GM12878 (cell line): ENCODE results near the gene NPLOC4. TPM values are rescaled to one million over a fixed set of nuclear protein-coding genes. Genes with fewer than 3 reads are reported as not detected.
A peak's percentile ranks its signal among the peaks of the same experiment; 100 is the strongest.

Experiments used
- ATAC-seq: fragments of 200-7000 bp; cut with Tn5 transposase; 3 replicates; pipeline ENCODE4 v1.9.1; 2020; ENCODE audit warnings: mild to moderate bottlenecking, moderate library complexity
- BruUV-seq: library from RNA; stranded (reverse); fragments of 400-500 nt; replicated peaks from 2 replicates; lab custom pipeline; 2021; lab: Mats Ljungman, UMichigan
- CTCF ChIA-PET: fragments of 300-600 bp; sonication (Branson Sonifier 250); formaldehyde crosslinking; extraction: SDS; loops from one replicate; lab custom pipeline; 2021; ENCODE audit warnings: inconsistent platforms; lab: Yijun Ruan, JAX
- POLR2A ChIA-PET: fragments of 350-600 bp; formaldehyde crosslinking; extraction: SDS; loops from one replicate; lab custom pipeline; 2021; ENCODE audit warnings: inconsistent platforms; lab: Charles Lee
- RAD21 ChIA-PET: fragments of 300-600 bp; sonication (Branson Sonifier 250); formaldehyde crosslinking; loops from one replicate; lab custom pipeline; 2023; ENCODE audit warnings: antibody characterized with exemption; ENCODE audit not compliant: unreplicated experiment; lab: Charles Lee
- SMC1A ChIA-PET: fragments of 300-600 bp; sonication (Branson Sonifier 250); formaldehyde crosslinking; loops from one replicate; lab custom pipeline; 2023; ENCODE audit not compliant: unreplicated experiment, uncharacterized antibody; lab: Charles Lee
- DNase-seq: peaks from one replicate; pipeline ENCODE4 v3.0.0-alpha.2; 2011; ENCODE audit warnings: low read depth, low spot score
- FAIRE-seq: peaks from 3 replicates; lab custom pipeline; 2011; peaks lifted over from hg19 to GRCh38; lab: Jason Lieb, UNC
- H2AFZ ChIP-seq: 2 replicates; pipeline ENCODE4 v1.6.0; 2011; ENCODE audit warnings: low read depth, low read length, control low read depth; ENCODE audit not compliant: control insufficient read depth
- H3K27ac ChIP-seq: 2 replicates; pipeline ENCODE4 v1.5.1; 2011; ENCODE audit warnings: control low read depth; ENCODE audit not compliant: control insufficient read depth, insufficient read depth
- H3K27me3 ChIP-seq, 2 experiments: replicated peaks in 1 of 2; 2 replicates each; pipeline versions ENCODE4 v1.6.0 to v1.6.1; 2011; ENCODE audit warnings: low read length in 1 of 2; ENCODE audit not compliant: control insufficient read depth in 2 of 2, insufficient read depth in 2 of 2
- H3K36me3 ChIP-seq, 2 experiments: 2 replicates each; pipeline ENCODE4 v1.5.1; 2011; ENCODE audit warnings: low read length in 1 of 2; ENCODE audit not compliant: control insufficient read depth in 2 of 2, insufficient read depth in 2 of 2
- H3K4me1 ChIP-seq: 2 replicates; pipeline ENCODE4 v1.6.1; 2011; ENCODE audit warnings: mild to moderate bottlenecking, low read length, moderate library complexity, mixed read lengths; ENCODE audit not compliant: control insufficient read depth, insufficient read depth
- H3K4me2 ChIP-seq: 2 replicates; pipeline ENCODE4 v1.6.0; 2011; ENCODE audit warnings: control low read depth; ENCODE audit not compliant: control insufficient read depth, insufficient read depth
- H3K4me3 ChIP-seq: fragments of 200-600 bp; sonication (generic); 2 replicates; pipeline ENCODE4 v1.5.1; 2016
- H3K79me2 ChIP-seq: 2 replicates; pipeline ENCODE4 v1.6.0; 2011; ENCODE audit warnings: low read length; ENCODE audit not compliant: control insufficient read depth, insufficient read depth
- H3K9ac ChIP-seq: 2 replicates; pipeline ENCODE4 v1.8.0; 2011; ENCODE audit warnings: low read length, control low read depth, mixed read lengths; ENCODE audit not compliant: control insufficient read depth, insufficient read depth
- H3K9me3 ChIP-seq: replicated peaks from 3 replicates; pipeline ENCODE4 v1.5.1; 2011; ENCODE audit warnings: mild to moderate bottlenecking, low read length; ENCODE audit not compliant: control insufficient read depth, insufficient read depth
- H4K20me1 ChIP-seq: 2 replicates; pipeline ENCODE4 v1.6.0; 2011; ENCODE audit not compliant: control insufficient read depth, insufficient read depth
- CHD4 ChIP-seq: fragments of 200-600 bp; sonication (generic); IDR thresholded peaks from 2 replicates; pipeline ENCODE4 v1.6.1; 2016; ENCODE audit warnings: mild to moderate bottlenecking
- EGR1 ChIP-seq, 2 experiments: IDR thresholded peaks; 1 replicate in 1 of 2; 2 replicates in 1 of 2; pipeline ENCODE4 v1.6.1; 2011 to 2012; ENCODE audit warnings: low read depth in 2 of 2, low read length in 2 of 2, borderline replicate concordance in 1 of 2, mild to moderate bottlenecking in 1 of 2, moderate library complexity in 1 of 2
- HCFC1 ChIP-seq: fragments of 150-350 bp; IDR thresholded peaks from 2 replicates; pipeline ENCODE4 v1.6.1; 2014; ENCODE audit warnings: low read length
- NR2F1 ChIP-seq: fragments of 450-650 bp; conservative IDR thresholded peaks from 2 replicates; pipeline ENCODE4 v1.6.1; 2017; ENCODE audit warnings: mild to moderate bottlenecking
- RUNX3 ChIP-seq: IDR thresholded peaks from 2 replicates; pipeline ENCODE4 v1.6.1; 2012; ENCODE audit warnings: low read length, inconsistent platforms
- SMAD5 ChIP-seq: IDR thresholded peaks from 2 replicates; pipeline ENCODE4 v1.6.1; 2016; ENCODE audit warnings: antibody characterized with exemption, low read depth
- SRF ChIP-seq, 2 experiments: IDR thresholded peaks; 2 replicates each; pipeline ENCODE4 v1.6.1; 2011; ENCODE audit warnings: low read depth in 2 of 2, low read length in 2 of 2, mild to moderate bottlenecking in 1 of 2, moderate library complexity in 1 of 2
- TCF3 ChIP-seq: IDR thresholded peaks from 2 replicates; pipeline ENCODE4 v1.6.1; 2012; ENCODE audit warnings: low read depth, mild to moderate bottlenecking, low read length, borderline replicate concordance; ENCODE audit not compliant: insufficient read depth
- ZNF592 ChIP-seq: fragments of 450-650 bp; IDR thresholded peaks from 2 replicates; pipeline ENCODE4 v1.6.1; 2017; ENCODE audit warnings: mild to moderate bottlenecking, moderate library complexity
- WGBS: methylation state at CpG from one replicate; pipeline ENCODE4 v1.1.6; 2016; ENCODE audit warnings: low lambda C conversion rate; ENCODE audit not compliant: insufficient replicate concordance, insufficient coverage; ENCODE audit errors: missing lambda C conversion rate; 5-methylcytosine and 5-hydroxymethylcytosine counted together
- in situ Hi-C: fragments of 300-500 bp; cut with MboI; formaldehyde crosslinking; loops from 9 replicates; pipeline ENCODE4 v1.14.3; 2018; ENCODE audit warnings: mixed read lengths
- intact Hi-C: fragments of 100-400 bp; cut with micrococcal nuclease; formaldehyde crosslinking; loops from one replicate; pipeline ENCODE4 v1.14.2; 2022; ENCODE audit not compliant: unreplicated experiment
- polyA plus RNA-seq, 11 experiments: library from polyadenylated mRNA; depleted of rRNA in 4 of 11; unstranded in 6 of 11; stranded (reverse) in 5 of 11; fragments of >200 nt; fragmentation: Nextera tagmentation in 4 of 11; fragmentation: Illumina TruSeq in 1 of 11; extraction: Ambion mirVana in 4 of 11; extraction: Trizol in 1 of 11; gene quantifications; 1 replicate in 1 of 11; 2 replicates in 10 of 11; pipeline versions ENCODE4 v1.2.1 to v1.2.3, GENCODE V29; 2011 to 2016; ENCODE audit warnings: inconsistent platforms in 2 of 11, missing spikeins in 2 of 11, low read depth in 1 of 11
- total RNA-seq, 4 experiments: library from RNA; depleted of rRNA in 3 of 4; stranded (reverse); fragments of >200 nt in 3 of 4; fragmentation: Illumina TruSeq in 1 of 4; extraction: Trizol in 1 of 4; gene quantifications; 2 replicates each; pipeline versions ENCODE4 v1.2.1 to v1.2.3, GENCODE V29; 2013 to 2021
- TF ChIP-seq, protein P1 (sequence below): IDR thresholded peaks from 2 replicates; pipeline ENCODE4 v1.6.1; 2012; ENCODE audit warnings: low read depth, low read length, improper control_type of control experiment

Gene NPLOC4
- total and polyA plus RNA-seq, 10 of the 15 experiments (the other 5 are each of a cell fraction or from before 2014, with no cell fraction given), result 1.5 to 83.7 (median 45.8) TPM

- no peaks in the 10 kb centered on the region for H3K27me3 ChIP-seq
- no peaks in the 10 kb centered on the region; the same call in 2 of the 3 replicates for H3K9me3 ChIP-seq
- H3K9ac ChIP-seq, result peak overlapping the region; percentile 85
- H3K36me3 ChIP-seq, result peaks cover 18 to 29% of the 10 kb centered on the region in 2 experiments
- ChIA-PET RAD21 (no interaction called here), CTCF (interaction anchor here (1.5 kb wide), 1 partner anchor 27 kb away, joined by 4 read pairs; no protein-coding TSS in a partner anchor), SMC1A (no interaction called here), POLR2A (interaction anchor here (0.6 kb wide), 1 partner anchor 506 kb away, joined by 3 read pairs; no protein-coding TSS in a partner anchor)
- no peak for FAIRE-seq
- H3K4me3 ChIP-seq, result peak overlapping the region; percentile 95
- H4K20me1 ChIP-seq, result peaks cover 11% of the 10 kb centered on the region
- peak overlapping the region; percentile 76 for H3K27ac ChIP-seq
- DNase-seq, result no peak
- TF ChIP-seq NR2F1, result no peak
- TF ChIP-seq TCF3, result 0 out of 2 replicates have a peak, but pooled peaks have one; percentile 1
- BruUV-seq, result no TSS peak
- peaks cover 2% of the 10 kb centered on the region; the same call in 1 of the 2 replicates for H3K4me1 ChIP-seq
- no peak for ATAC-seq
- no peak overlapping the region for H2AFZ ChIP-seq
- peak overlapping the region; percentile 85 for H3K4me2 ChIP-seq
- peaks cover 72% of the 10 kb centered on the region for H3K79me2 ChIP-seq
- intact Hi-C loops (loop anchor here (10.0 kb wide), 1 partner anchor 257 kb away; no protein-coding TSS in a partner anchor), in situ Hi-C loops (no loop called here)
- under 1% methylated on average over 9 of the region's 9 CpGs for WGBS
These were observed 125.4 kb downstream of the NPLOC4 start for GRCh38 chr17:81511554-81511803.

DNA sequence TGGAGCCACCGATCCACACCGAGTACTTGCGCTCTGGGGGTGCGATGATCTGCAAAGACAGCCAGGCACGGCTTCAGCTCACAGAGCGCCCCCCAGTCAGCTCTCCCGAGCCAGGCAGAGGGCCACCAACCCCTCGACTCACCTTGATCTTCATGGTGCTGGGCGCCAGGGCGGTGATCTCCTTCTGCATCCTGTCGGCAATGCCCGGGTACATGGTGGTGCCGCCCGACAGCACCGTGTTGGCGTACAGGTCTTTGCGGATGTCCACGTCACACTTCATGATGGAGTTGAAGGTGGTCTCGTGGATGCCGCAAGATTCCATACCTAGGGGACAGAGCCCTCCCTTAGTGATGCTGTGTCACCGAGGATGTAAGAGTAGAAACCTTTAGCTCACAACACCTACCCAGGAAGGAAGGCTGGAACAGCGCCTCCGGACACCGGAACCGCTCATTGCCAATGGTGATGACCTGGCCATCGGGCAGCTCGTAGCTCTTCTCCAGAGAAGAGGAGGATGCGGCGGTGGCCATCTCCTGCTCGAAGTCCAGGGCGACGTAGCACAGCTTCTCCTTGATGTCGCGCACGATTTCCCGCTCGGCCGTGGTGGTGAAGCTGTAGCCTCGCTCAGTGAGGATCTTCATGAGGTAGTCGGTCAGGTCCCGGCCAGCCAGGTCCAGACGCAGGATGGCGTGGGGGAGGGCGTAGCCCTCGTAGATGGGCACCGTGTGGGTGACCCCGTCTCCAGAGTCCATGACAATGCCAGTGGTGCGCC is 125.9 kb downstream of the NPLOC4 start:
- H4K20me1 ChIP-seq, result peaks cover 11% of the 10 kb centered on the region
- H3K27me3 ChIP-seq, result no peaks in the 10 kb centered on the region
- BruUV-seq, result no TSS peak
- intact Hi-C loops, result loop anchor here (10.0 kb wide), 1 partner anchor 256 kb away; no protein-coding TSS in a partner anchor
- FAIRE-seq, result no peak
- ChIA-PET CTCF (interaction anchor here (0.7 to 1.5 kb wide), 2 partner anchors 12 to 26 kb away, joined by 3 to 4 read pairs; no protein-coding TSS in a partner anchor), SMC1A (no interaction called here), RAD21 (interaction anchor here (1.1 to 1.2 kb wide), 2 partner anchors 8 to 11 kb away, joined by 3 to 4 read pairs; no protein-coding TSS in a partner anchor), POLR2A (interaction anchor here (0.6 kb wide), 1 partner anchor 505 kb away, joined by 3 read pairs; no protein-coding TSS in a partner anchor)
- no peak for ATAC-seq
- H3K36me3 ChIP-seq, result peaks cover 18 to 29% of the 10 kb centered on the region in 2 experiments
- peak overlapping the region; percentile 95 for H3K4me3 ChIP-seq
- H3K4me1 ChIP-seq, result no peaks in the 10 kb centered on the region
- H3K9ac ChIP-seq, result peak overlapping the region; percentile 85
- under 1% methylated on average over 48 of the region's 48 CpGs for WGBS
- H3K27ac ChIP-seq, result peak overlapping the region; percentile 76
- in situ Hi-C loops, result no loop called here
- H3K4me2 ChIP-seq, result peak overlapping the region; percentile 85
- no peak for DNase-seq
- H2AFZ ChIP-seq, result no peak overlapping the region
- H3K79me2 ChIP-seq, result peaks cover 67% of the 10 kb centered on the region
- no peaks in the 10 kb centered on the region; the same call in 2 of the 3 replicates for H3K9me3 ChIP-seq
- TF ChIP-seq RUNX3 (no peak), SMAD5 (peak; percentile 40; the same call in 1 of the 2 replicates), CHD4 (no peak), EGR1 (IDR thresholded peaks at IDR 0.05; ENCODE audit: borderline replicate concordance in 1 of 2, low read depth in 2 of 2, low read length in 2 of 2) (0 out of 3 replicates have a peak, but pooled peaks of 1 of the 2 experiments have one; percentile 18), HCFC1 (no peak), ZNF592 (no peak), SRF (IDR thresholded peaks at IDR 0.05; ENCODE audit: low read depth in 2 of 2, low read length in 2 of 2) (no peak)
- TF ChIP-seq, protein P1, sequence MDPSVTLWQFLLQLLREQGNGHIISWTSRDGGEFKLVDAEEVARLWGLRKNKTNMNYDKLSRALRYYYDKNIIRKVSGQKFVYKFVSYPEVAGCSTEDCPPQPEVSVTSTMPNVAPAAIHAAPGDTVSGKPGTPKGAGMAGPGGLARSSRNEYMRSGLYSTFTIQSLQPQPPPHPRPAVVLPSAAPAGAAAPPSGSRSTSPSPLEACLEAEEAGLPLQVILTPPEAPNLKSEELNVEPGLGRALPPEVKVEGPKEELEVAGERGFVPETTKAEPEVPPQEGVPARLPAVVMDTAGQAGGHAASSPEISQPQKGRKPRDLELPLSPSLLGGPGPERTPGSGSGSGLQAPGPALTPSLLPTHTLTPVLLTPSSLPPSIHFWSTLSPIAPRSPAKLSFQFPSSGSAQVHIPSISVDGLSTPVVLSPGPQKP, result no peak
